ENCODE measurements around the gene NCAM1.

Gene NCAM1

GRCh38 chr11:113322158-113322557 lies 360.9 kb downstream of the NCAM1 start:
- no peak for DNase-seq

DNA sequence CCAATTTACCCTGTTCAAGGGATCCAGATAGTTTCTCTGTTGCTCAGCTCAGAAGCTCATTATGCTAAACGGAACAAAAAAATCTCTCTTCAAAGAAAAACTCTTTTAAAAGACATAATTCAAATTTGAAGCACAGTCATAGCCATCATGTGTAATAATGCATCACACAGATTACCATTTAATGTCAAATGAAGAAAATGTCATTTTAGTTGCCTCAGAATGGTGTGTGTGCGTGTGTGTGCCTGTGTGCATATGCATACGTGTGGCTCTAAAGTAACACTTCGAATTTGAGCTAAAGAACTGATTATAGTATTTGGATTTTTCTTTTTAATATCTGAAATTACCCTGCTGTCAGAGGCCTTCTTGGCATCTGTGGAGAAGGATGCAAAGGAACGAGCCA lies 363.0 kb downstream of the NCAM1 start:
- DNase-seq: no peak

Data from SHP77 treated with DMSO at 0.1 percent for 48 hours (cell line).